ENCODE data around the gene POU6F2.

Gene POU6F2

GRCh38 chr7:39062811-39063210, 85.1 kb downstream of the POU6F2 start:
- in situ Hi-C loops (cut with HindIII; ENCODE audit: low sequenced_read_pairs) = no loop called here

DNA sequence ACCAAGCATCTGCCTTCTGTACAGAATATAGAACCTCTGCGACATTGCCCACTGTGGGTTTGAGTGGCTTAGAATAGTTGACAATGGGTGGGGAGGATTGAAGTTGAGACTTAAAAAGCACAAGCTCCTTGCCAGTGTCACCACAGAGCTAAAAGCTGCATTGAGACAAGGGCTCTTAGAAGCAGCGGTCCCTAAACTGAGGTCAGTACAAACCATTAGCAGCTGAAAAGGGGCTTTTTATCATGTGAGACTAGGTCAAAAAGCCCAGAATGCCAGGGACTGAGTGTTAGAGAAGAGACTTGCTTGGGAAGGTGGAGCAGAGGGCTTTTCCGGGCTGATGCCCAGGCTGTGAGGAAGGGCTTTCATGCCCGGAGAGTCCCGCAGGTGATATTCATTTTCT, 91.3 kb downstream of the POU6F2 start:
- in situ Hi-C loops (cut with HindIII; ENCODE audit: low sequenced_read_pairs) = no loop called here

GRCh38 chr7:39069896-39070881, 92.5 kb downstream of the POU6F2 start:
- in situ Hi-C loops (cut with HindIII; ENCODE audit: low sequenced_read_pairs) = no loop called here

DNA sequence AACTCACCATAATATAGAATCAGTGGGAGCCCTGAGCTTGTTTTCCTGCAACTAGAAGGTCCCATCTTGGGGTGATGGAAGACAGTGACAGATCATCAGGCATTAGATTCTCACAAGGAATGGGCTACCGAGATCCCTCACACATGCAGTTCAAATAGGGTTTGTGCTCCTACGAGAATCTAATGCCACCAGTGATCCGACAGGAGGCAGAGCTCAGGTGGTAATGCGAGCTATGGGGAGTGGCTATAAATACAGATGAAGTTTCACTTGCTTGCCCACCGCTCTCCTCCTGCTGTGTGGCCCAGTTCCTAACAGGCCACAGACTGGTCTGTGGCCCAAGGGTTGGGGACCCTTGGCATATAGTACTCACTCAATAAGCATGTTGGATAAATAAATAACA, 93.4 kb downstream of the POU6F2 start:
- in situ Hi-C loops (cut with HindIII; ENCODE audit: low sequenced_read_pairs) = no loop called here

- in situ Hi-C loops (cut with HindIII; ENCODE audit: low sequenced_read_pairs) = no loop called here
These were observed 95.7 kb downstream of the POU6F2 start for GRCh38 chr7:39073432-39073831.

GRCh38 chr7:39075210-39075609, 97.5 kb downstream of the POU6F2 start:
- in situ Hi-C loops (cut with HindIII; ENCODE audit: low sequenced_read_pairs) = no loop called here

GRCh38 chr7:39083781-39084180, 106.1 kb downstream of the POU6F2 start:
- in situ Hi-C loops (cut with HindIII; ENCODE audit: low sequenced_read_pairs) = no loop called here

- in situ Hi-C loops (cut with HindIII; ENCODE audit: low sequenced_read_pairs) = no loop called here
These were observed 106.6 kb downstream of the POU6F2 start for GRCh38 chr7:39084349-39084748.

DNA sequence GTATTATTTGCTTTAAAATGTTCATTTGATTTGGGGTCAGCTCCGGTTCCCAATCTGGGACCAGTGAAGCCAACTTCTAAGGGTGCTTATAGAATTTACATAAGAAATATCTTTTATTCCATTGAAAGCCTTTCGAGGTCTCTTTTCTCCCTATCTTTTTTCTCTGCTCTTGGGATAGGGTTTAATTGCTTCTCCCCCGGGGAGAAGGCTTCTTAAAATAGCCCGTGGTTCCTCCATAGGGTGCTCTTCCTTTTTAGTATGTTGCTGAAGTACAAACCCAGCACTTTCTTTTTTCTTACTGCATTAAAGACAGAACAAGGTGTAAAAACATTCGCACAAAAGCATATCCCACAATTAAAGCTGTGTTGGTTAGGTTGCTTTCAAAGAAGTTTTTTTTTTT, 107.5 kb downstream of the POU6F2 start:
- in situ Hi-C loops (cut with HindIII; ENCODE audit: low sequenced_read_pairs) = no loop called here

- in situ Hi-C loops (cut with HindIII; ENCODE audit: low sequenced_read_pairs) = no loop called here
These were observed 107.9 kb downstream of the POU6F2 start for GRCh38 chr7:39085590-39086049.

DNA sequence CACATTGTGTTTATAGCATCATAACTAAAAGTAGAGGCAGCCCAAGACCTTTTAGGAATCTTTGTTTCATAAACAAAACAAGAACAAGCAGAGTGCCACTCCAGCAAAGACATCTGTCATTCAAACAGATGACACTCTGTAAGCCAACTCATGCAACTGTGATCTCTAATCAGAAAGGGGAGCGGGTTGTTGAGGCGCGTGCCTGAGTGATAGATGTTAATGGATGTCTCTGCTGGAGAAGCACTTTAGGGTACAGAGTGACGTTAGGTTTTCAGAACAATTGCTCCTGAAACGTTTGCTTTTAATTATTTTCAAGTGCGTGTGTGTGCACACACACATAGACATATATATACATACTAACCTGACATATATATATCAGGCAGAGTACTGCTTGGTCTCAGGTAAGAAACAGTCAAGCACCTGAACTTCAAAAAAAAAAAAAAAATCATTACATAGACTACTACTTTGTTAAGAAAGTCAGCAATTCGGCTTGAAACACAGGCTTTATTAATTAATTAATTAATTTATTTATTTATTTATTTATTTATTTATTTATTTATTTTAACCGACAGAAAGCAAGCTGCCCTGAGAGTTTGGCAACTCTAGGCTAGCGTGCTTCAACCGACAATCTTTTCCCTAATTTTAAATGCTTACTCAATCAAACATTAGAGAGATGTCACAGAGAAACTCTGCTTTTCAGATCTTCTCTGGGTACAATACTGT, 109.1 kb downstream of the POU6F2 start:
- in situ Hi-C loops (cut with HindIII; ENCODE audit: low sequenced_read_pairs) = no loop called here

- in situ Hi-C loops (cut with HindIII; ENCODE audit: low sequenced_read_pairs) = no loop called here
These were observed 111.3 kb downstream of the POU6F2 start for GRCh38 chr7:39088730-39089593.

- in situ Hi-C loops (cut with HindIII; ENCODE audit: low sequenced_read_pairs) = no loop called here
These were observed 113.4 kb downstream of the POU6F2 start for GRCh38 chr7:39091145-39091544.

- in situ Hi-C loops (cut with HindIII; ENCODE audit: low sequenced_read_pairs) = no loop called here
These were observed 114.1 kb downstream of the POU6F2 start for GRCh38 chr7:39091774-39092173.

- in situ Hi-C loops (cut with HindIII; ENCODE audit: low sequenced_read_pairs) = no loop called here
These were observed 117.0 kb downstream of the POU6F2 start for GRCh38 chr7:39094731-39095130.

DNA sequence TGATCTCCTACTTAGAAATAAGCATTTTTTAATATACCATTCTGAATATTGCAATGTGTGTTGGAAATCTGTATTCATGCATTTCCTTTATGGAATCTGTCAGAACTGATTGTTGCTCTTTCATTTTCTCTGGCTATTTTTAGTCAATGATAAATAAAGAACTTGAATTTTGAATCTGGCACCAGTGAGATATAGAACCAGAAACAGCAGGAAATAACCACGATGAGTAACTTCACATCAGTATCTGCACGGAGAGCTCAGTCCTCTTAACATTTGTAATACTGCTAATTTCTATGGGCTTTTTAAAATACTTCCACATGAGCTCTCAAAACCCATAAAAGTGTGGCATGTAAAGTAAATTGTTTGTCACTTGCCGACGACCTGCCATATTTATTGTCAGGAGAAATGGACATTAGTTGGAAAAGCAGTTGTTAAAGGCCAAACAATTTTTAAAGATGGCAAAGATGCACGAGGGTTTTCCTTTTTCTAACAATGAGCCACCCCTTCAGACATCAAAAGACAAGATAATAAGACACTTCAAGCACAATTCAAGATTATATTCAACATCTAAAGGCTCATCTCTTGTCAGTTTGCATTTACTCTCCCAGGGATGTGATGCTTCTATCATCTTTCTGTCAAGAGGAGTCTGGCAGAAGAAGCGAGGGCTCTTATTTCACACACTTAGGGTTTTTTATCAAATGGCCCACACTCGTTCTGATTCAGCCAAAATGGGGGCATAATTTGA, 118.3 kb downstream of the POU6F2 start:
- in situ Hi-C loops (cut with HindIII; ENCODE audit: low sequenced_read_pairs) = no loop called here

DNA sequence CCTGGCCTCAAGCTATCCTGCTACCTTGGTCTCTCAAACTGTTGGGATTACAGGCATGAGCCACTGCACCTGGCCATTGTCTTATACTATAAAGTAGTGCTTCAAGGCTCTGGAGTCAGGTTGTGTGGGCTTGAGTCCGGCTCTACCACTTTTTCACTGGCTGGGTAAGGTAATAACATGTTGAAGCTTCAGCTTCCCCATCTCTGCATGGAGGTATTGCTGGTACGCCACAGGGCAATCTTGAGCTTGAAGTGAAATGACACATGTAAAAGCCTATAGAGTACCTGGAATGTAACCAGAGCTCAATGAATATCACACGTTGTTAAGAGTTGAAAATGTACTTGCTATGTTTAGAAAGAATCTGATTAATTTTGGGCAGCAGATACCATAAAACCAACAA, 120.8 kb downstream of the POU6F2 start:
- in situ Hi-C loops (cut with HindIII; ENCODE audit: low sequenced_read_pairs) = no loop called here

GRCh38 chr7:39099146-39099545, 121.4 kb downstream of the POU6F2 start:
- in situ Hi-C loops (cut with HindIII; ENCODE audit: low sequenced_read_pairs) = no loop called here

DNA sequence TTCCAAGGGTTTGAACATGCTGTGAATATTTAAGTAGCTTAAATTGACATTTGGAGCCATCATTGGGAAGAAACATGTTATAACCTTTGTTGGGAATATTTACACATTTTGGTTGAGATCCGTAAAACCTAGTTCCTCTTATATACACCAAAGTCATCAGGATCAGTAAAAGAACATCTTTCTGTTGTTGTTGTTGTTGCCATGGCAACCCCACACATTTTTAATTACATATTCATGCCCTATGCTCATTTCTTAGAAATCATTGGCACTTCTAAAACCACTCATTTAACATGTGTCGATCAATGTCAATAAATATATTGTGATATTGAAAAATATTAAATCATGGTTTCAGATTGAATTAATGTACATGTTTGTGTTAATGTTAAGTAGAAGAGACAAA, 122.6 kb downstream of the POU6F2 start:
- in situ Hi-C loops (cut with HindIII; ENCODE audit: low sequenced_read_pairs) = no loop called here

- in situ Hi-C loops (cut with HindIII; ENCODE audit: low sequenced_read_pairs) = no loop called here
These were observed 124.5 kb downstream of the POU6F2 start for GRCh38 chr7:39102234-39102633.
